Keratinocyte (primary cell): ENCODE results near the gene NFE2L3.

Source experiments
- EZH2 ChIP-seq: IDR thresholded peaks from one replicate; pipeline ENCODE4 v1.6.1; 2012; ENCODE audit warnings: inconsistent platforms, mild to moderate bottlenecking, low read length, moderate library complexity
- TF ChIP-seq, protein P1 (sequence below), 3 experiments: IDR thresholded peaks in 1 of 3; conservative IDR thresholded peaks in 1 of 3; optimal IDR thresholded peaks in 1 of 3; 2 replicates in 2 of 3; 3 replicates in 1 of 3; pipeline versions ENCODE3 to v1.5.1; 2011; ENCODE audit warnings: low read length in 3 of 3, mild to moderate bottlenecking in 3 of 3, moderate library complexity in 2 of 3, control low read depth in 1 of 3, inconsistent platforms in 1 of 3; ENCODE audit not compliant: insufficient read depth in 2 of 3; ENCODE audit errors: extremely low read depth in 1 of 3

- TF ChIP-seq, protein P1, sequence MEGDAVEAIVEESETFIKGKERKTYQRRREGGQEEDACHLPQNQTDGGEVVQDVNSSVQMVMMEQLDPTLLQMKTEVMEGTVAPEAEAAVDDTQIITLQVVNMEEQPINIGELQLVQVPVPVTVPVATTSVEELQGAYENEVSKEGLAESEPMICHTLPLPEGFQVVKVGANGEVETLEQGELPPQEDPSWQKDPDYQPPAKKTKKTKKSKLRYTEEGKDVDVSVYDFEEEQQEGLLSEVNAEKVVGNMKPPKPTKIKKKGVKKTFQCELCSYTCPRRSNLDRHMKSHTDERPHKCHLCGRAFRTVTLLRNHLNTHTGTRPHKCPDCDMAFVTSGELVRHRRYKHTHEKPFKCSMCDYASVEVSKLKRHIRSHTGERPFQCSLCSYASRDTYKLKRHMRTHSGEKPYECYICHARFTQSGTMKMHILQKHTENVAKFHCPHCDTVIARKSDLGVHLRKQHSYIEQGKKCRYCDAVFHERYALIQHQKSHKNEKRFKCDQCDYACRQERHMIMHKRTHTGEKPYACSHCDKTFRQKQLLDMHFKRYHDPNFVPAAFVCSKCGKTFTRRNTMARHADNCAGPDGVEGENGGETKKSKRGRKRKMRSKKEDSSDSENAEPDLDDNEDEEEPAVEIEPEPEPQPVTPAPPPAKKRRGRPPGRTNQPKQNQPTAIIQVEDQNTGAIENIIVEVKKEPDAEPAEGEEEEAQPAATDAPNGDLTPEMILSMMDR (optimal IDR thresholded peaks at IDR 0.05 in 1 of 3, IDR thresholded peaks at IDR 0.05 in 1 of 3, conservative IDR thresholded peaks at IDR 0.05 in 1 of 3; ENCODE audit: extremely low read depth in 1 of 3, insufficient read depth in 2 of 3, low read length in 3 of 3) = no peak
- no peak for TF ChIP-seq EZH2
Observed at GRCh38 chr7:26188957-26189541, 37.1 kb downstream of the NFE2L3 start.
